ENCODE measurements around the gene HSBP1. TPM values are rescaled to one million over a fixed set of nuclear protein-coding genes. Genes with fewer than 3 reads are reported as not detected.

HSBP1 gene
- total and polyA plus RNA-seq, 2 experiments from 2014 or later: 26.7 to 384 TPM

- Histone ChIP-seq H3K9me3 (ENCODE audit: low read depth) (no peaks in the 10 kb centered on the region), H3K27ac (no peak overlapping the region), H3K9me2 (replicated peaks; ENCODE audit: insufficient read depth) (no peaks in the 10 kb centered on the region), H3K79me2 (no peaks in the 10 kb centered on the region), H3K36me3 (replicated peaks; ENCODE audit: insufficient read depth, low read depth) (no peaks in the 10 kb centered on the region), H3K4me3 (no peak overlapping the region), H4K20me1 (ENCODE audit: insufficient read depth, poor library complexity, severe bottlenecking) (no peaks in the 10 kb centered on the region), H3K4me1 (ENCODE audit: insufficient read depth) (no peaks in the 10 kb centered on the region), H3K27me3 (peaks cover 7% of the 10 kb centered on the region), H2AFZ (no peak overlapping the region), H3K4me2 (no peak overlapping the region)
- WGBS (ENCODE audit: low lambda C conversion rate, missing lambda C conversion rate): 76% methylated on average over 10 of the region's 10 CpGs
- no peak for DNase-seq (ENCODE audit: low spot score)
- TF ChIP-seq EZH2 (IDR thresholded peaks at IDR 0.05; ENCODE audit: borderline replicate concordance): no peak
- no peak for TF ChIP-seq EZH2phosphoT487 (IDR thresholded peaks at IDR 0.05; ENCODE audit: low read depth, severe bottlenecking, unreplicated experiment)
- TF ChIP-seq, protein P1, sequence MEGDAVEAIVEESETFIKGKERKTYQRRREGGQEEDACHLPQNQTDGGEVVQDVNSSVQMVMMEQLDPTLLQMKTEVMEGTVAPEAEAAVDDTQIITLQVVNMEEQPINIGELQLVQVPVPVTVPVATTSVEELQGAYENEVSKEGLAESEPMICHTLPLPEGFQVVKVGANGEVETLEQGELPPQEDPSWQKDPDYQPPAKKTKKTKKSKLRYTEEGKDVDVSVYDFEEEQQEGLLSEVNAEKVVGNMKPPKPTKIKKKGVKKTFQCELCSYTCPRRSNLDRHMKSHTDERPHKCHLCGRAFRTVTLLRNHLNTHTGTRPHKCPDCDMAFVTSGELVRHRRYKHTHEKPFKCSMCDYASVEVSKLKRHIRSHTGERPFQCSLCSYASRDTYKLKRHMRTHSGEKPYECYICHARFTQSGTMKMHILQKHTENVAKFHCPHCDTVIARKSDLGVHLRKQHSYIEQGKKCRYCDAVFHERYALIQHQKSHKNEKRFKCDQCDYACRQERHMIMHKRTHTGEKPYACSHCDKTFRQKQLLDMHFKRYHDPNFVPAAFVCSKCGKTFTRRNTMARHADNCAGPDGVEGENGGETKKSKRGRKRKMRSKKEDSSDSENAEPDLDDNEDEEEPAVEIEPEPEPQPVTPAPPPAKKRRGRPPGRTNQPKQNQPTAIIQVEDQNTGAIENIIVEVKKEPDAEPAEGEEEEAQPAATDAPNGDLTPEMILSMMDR (IDR thresholded peaks at IDR 0.05; ENCODE audit: poor library complexity): no peak
Measured at GRCh38 chr16:83794860-83795554, 12.8 kb upstream of the HSBP1 start.

DNA sequence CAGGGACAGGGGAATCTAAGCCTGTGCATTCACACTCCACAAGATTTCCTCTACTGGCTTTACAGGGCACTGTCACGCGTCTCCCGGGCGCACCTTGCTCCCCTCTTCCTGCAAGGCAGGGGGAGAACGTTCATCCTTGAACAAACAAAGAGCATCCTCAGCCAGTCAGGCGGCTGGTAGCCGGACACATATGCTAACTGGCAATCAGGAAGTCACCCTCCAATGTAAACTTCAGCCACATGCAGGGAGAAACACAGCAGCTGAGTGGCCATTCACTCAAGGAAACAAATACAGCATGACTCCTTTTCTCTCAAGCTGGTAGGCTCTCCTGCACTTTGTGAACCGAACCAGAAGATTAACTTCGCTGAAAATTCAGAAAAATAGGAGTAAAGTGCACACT is 10.8 kb upstream of the HSBP1 start:
- Histone ChIP-seq H3K9me2 (replicated peaks; ENCODE audit: insufficient read depth) (no peaks in the 10 kb centered on the region), H3K79me2 (no peaks in the 10 kb centered on the region), H3K27me3 (peaks cover 7% of the 10 kb centered on the region), H3K27ac (no peak overlapping the region), H3K4me1 (ENCODE audit: insufficient read depth) (no peaks in the 10 kb centered on the region), H4K20me1 (ENCODE audit: insufficient read depth, poor library complexity, severe bottlenecking) (no peaks in the 10 kb centered on the region), H3K9me3 (ENCODE audit: low read depth) (no peaks in the 10 kb centered on the region), H3K36me3 (replicated peaks; ENCODE audit: insufficient read depth, low read depth) (no peaks in the 10 kb centered on the region), H3K4me2 (no peak overlapping the region), H2AFZ (no peak overlapping the region), H3K4me3 (no peak overlapping the region)
- TF ChIP-seq EZH2phosphoT487 (IDR thresholded peaks at IDR 0.05; ENCODE audit: low read depth, severe bottlenecking, unreplicated experiment): no peak
- TF ChIP-seq, protein P1 (IDR thresholded peaks at IDR 0.05; ENCODE audit: poor library complexity): no peak
- TF ChIP-seq EZH2 (IDR thresholded peaks at IDR 0.05; ENCODE audit: borderline replicate concordance): no peak
- DNase-seq (ENCODE audit: low spot score): no peak
- WGBS (ENCODE audit: low lambda C conversion rate, missing lambda C conversion rate): 67% methylated on average over 9 of the region's 9 CpGs

GRCh38 chr16:83799336-83799735 is 8.4 kb upstream of the HSBP1 start:
- no peak overlapping the region for H2AFZ ChIP-seq
- H3K4me3 ChIP-seq: no peak overlapping the region
- no peak overlapping the region for H3K4me2 ChIP-seq
- H4K20me1 ChIP-seq (ENCODE audit: insufficient read depth, poor library complexity, severe bottlenecking): no peaks in the 10 kb centered on the region
- no peaks in the 10 kb centered on the region for H3K36me3 ChIP-seq (replicated peaks; ENCODE audit: insufficient read depth, low read depth)
- TF ChIP-seq, protein P1 (IDR thresholded peaks at IDR 0.05; ENCODE audit: poor library complexity): no peak
- TF ChIP-seq EZH2phosphoT487 (IDR thresholded peaks at IDR 0.05; ENCODE audit: low read depth, severe bottlenecking, unreplicated experiment): no peak
- no peak for TF ChIP-seq EZH2 (IDR thresholded peaks at IDR 0.05; ENCODE audit: borderline replicate concordance)
- no peak for DNase-seq (ENCODE audit: low spot score)
- H3K79me2 ChIP-seq: no peaks in the 10 kb centered on the region
- no peak overlapping the region for H3K27ac ChIP-seq
- no peaks in the 10 kb centered on the region for H3K4me1 ChIP-seq (ENCODE audit: insufficient read depth)
- peaks cover 7% of the 10 kb centered on the region for H3K27me3 ChIP-seq
- WGBS (ENCODE audit: low lambda C conversion rate, missing lambda C conversion rate): 60% methylated on average over 1 of the region's 1 CpG
- H3K9me3 ChIP-seq (ENCODE audit: low read depth): no peaks in the 10 kb centered on the region
- no peaks in the 10 kb centered on the region for H3K9me2 ChIP-seq (replicated peaks; ENCODE audit: insufficient read depth)
